Measurements from ENCODE around the gene MYOM3.
"Not testable (repeated sequence)": the region's sequence is repeated elsewhere in the genome, so short reads cannot be mapped to it uniquely, and the experiment has no call there.

GRCh38 chr1:24044672-24045071 lies 67.3 kb downstream of the MYOM3 start:
- TF ChIP-seq POLR2A, SMC3 (IDR thresholded peaks at IDR 0.05; ENCODE audit: low read depth, low read length): not testable (repeated sequence)
- TF ChIP-seq, protein P1, sequence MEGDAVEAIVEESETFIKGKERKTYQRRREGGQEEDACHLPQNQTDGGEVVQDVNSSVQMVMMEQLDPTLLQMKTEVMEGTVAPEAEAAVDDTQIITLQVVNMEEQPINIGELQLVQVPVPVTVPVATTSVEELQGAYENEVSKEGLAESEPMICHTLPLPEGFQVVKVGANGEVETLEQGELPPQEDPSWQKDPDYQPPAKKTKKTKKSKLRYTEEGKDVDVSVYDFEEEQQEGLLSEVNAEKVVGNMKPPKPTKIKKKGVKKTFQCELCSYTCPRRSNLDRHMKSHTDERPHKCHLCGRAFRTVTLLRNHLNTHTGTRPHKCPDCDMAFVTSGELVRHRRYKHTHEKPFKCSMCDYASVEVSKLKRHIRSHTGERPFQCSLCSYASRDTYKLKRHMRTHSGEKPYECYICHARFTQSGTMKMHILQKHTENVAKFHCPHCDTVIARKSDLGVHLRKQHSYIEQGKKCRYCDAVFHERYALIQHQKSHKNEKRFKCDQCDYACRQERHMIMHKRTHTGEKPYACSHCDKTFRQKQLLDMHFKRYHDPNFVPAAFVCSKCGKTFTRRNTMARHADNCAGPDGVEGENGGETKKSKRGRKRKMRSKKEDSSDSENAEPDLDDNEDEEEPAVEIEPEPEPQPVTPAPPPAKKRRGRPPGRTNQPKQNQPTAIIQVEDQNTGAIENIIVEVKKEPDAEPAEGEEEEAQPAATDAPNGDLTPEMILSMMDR (conservative IDR thresholded peaks at IDR 0.05; ENCODE audit: low read depth, low read length): not testable (repeated sequence)
